ENCODE measurements around the gene BEAN1.
"Not testable (repeated sequence)": the region's sequence is repeated elsewhere in the genome, so short reads cannot be mapped to it uniquely, and the experiment has no call there.

Gene BEAN1

DNA sequence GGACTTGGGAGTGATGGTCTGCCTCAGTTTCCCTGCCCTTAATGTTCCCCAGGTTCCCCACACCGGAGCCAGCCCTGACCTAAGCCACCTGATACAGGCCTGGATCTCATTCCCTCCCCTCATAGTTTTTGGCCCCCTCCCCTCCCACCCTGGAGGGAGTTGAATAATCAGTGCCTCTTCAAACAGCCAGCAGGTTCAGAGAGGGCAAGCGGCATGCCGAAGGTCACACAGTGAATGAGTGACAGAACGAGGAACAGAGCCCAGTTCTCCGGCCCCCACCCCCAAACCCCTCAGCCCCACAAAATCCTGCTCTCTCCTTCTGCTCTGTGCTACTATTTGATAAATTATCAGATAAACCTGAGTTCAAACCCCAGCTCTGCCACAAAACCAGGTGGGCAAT, 31.2 kb downstream of the BEAN1 start:
- Histone ChIP-seq H3K4me3 (ENCODE audit: low read depth, low read length) (no peak overlapping the region), H3K9me3 (ENCODE audit: control insufficient read depth, low read length) (no peaks in the 10 kb centered on the region), H3K9ac (no peak overlapping the region), H3K27ac (no peak overlapping the region), H3K4me2 (ENCODE audit: low read length) (no peak overlapping the region), H2AFZ (no peak overlapping the region), H3K27me3 (ENCODE audit: control insufficient read depth, insufficient read depth, low read length) (no peaks in the 10 kb centered on the region), H3K4me1 (no peaks in the 10 kb centered on the region), H3K36me3 (ENCODE audit: control insufficient read depth, insufficient read depth, low read length) (no peaks in the 10 kb centered on the region), H3K79me2 (no peaks in the 10 kb centered on the region)
- no peak for TF ChIP-seq CTCF (IDR thresholded peaks at IDR 0.05)

DNA sequence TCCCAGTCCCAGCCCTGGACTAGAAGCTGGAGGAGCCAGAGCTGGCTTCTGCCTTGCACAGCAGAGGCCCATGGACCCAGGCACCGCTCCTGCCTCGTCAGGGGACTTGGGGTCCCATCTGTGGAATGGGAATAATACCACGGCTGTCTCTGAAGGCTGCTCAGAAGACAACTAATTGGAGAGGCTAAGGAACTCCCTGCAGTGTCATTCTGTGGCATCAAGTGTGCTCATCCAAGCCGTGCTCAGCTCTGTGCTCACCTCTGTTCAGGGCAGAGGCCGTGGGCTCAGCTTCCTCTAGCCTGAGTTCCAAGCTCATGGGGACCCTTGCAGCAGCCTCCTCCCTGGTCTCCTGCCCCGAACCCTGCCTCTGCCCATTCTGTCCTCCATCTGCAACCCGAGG, 31.8 kb downstream of the BEAN1 start:
- H3K4me1 ChIP-seq: no peaks in the 10 kb centered on the region
- no peaks in the 10 kb centered on the region for H3K27me3 ChIP-seq (ENCODE audit: control insufficient read depth, insufficient read depth, low read length)
- H3K4me3 ChIP-seq (ENCODE audit: low read depth, low read length): no peak overlapping the region
- no peaks in the 10 kb centered on the region for H3K79me2 ChIP-seq
- no peaks in the 10 kb centered on the region for H3K36me3 ChIP-seq (ENCODE audit: control insufficient read depth, insufficient read depth, low read length)
- H3K4me2 ChIP-seq (ENCODE audit: low read length): no peak overlapping the region
- no peak for TF ChIP-seq CTCF (IDR thresholded peaks at IDR 0.05)
- H3K9ac ChIP-seq: no peak overlapping the region
- no peak overlapping the region for H2AFZ ChIP-seq
- H3K9me3 ChIP-seq (ENCODE audit: control insufficient read depth, low read length): no peaks in the 10 kb centered on the region
- H3K27ac ChIP-seq: no peak overlapping the region

- no peaks in the 10 kb centered on the region for H3K36me3 ChIP-seq (ENCODE audit: control insufficient read depth, insufficient read depth, low read length)
- H3K4me3 ChIP-seq (ENCODE audit: low read depth, low read length): no peak overlapping the region
- no peak for TF ChIP-seq CTCF (IDR thresholded peaks at IDR 0.05)
- H3K9me3 ChIP-seq (ENCODE audit: control insufficient read depth, low read length): no peaks in the 10 kb centered on the region
- no peaks in the 10 kb centered on the region for H3K27me3 ChIP-seq (ENCODE audit: control insufficient read depth, insufficient read depth, low read length)
- no peak overlapping the region for H3K9ac ChIP-seq
- no peak overlapping the region for H3K27ac ChIP-seq
- H3K4me2 ChIP-seq (ENCODE audit: low read length): no peak overlapping the region
- H3K79me2 ChIP-seq: no peaks in the 10 kb centered on the region
- H3K4me1 ChIP-seq: no peaks in the 10 kb centered on the region
- no peak overlapping the region for H2AFZ ChIP-seq
These were observed 32.8 kb downstream of the BEAN1 start for GRCh38 chr16:66459878-66460277.

- Histone ChIP-seq H3K4me2 (ENCODE audit: low read length) (no peak overlapping the region), H3K79me2 (no peaks in the 10 kb centered on the region), H3K9me3 (ENCODE audit: control insufficient read depth, low read length) (no peaks in the 10 kb centered on the region), H3K4me1 (no peaks in the 10 kb centered on the region), H3K27ac (no peak overlapping the region), H3K36me3 (ENCODE audit: control insufficient read depth, insufficient read depth, low read length) (no peaks in the 10 kb centered on the region), H3K27me3 (ENCODE audit: control insufficient read depth, insufficient read depth, low read length) (no peaks in the 10 kb centered on the region), H3K9ac (no peak overlapping the region), H3K4me3 (ENCODE audit: low read depth, low read length) (no peak overlapping the region), H2AFZ (no peak overlapping the region)
- no peak for TF ChIP-seq CTCF (IDR thresholded peaks at IDR 0.05)
These were observed 33.6 kb downstream of the BEAN1 start for GRCh38 chr16:66460703-66461102.

GRCh38 chr16:66462912-66463311, 35.8 kb downstream of the BEAN1 start:
- Histone ChIP-seq H3K4me2 (ENCODE audit: low read length) (no peak overlapping the region), H2AFZ (no peak overlapping the region), H3K36me3 (ENCODE audit: control insufficient read depth, insufficient read depth, low read length) (no peaks in the 10 kb centered on the region), H3K4me1 (no peaks in the 10 kb centered on the region), H3K9ac (no peak overlapping the region), H3K27me3 (ENCODE audit: control insufficient read depth, insufficient read depth, low read length) (no peaks in the 10 kb centered on the region), H3K9me3 (ENCODE audit: control insufficient read depth, low read length) (no peaks in the 10 kb centered on the region), H3K4me3 (ENCODE audit: low read depth, low read length) (no peak overlapping the region), H3K27ac (no peak overlapping the region), H3K79me2 (no peaks in the 10 kb centered on the region)
- no peak for TF ChIP-seq CTCF (IDR thresholded peaks at IDR 0.05)

GRCh38 chr16:66465946-66466345, 38.9 kb downstream of the BEAN1 start:
- H3K4me3 ChIP-seq (ENCODE audit: low read depth, low read length); H3K4me1 ChIP-seq; H2AFZ ChIP-seq; H3K27me3 ChIP-seq (ENCODE audit: control insufficient read depth, insufficient read depth, low read length); H3K9ac ChIP-seq; H3K27ac ChIP-seq; H3K36me3 ChIP-seq (ENCODE audit: control insufficient read depth, insufficient read depth, low read length); H3K4me2 ChIP-seq (ENCODE audit: low read length); H3K79me2 ChIP-seq; H3K9me3 ChIP-seq (ENCODE audit: control insufficient read depth, low read length): not testable (repeated sequence)

GRCh38 chr16:66466636-66467035, 39.5 kb downstream of the BEAN1 start:
- H3K36me3 ChIP-seq (ENCODE audit: control insufficient read depth, insufficient read depth, low read length); H2AFZ ChIP-seq; H3K27me3 ChIP-seq (ENCODE audit: control insufficient read depth, insufficient read depth, low read length); H3K4me3 ChIP-seq (ENCODE audit: low read depth, low read length); H3K27ac ChIP-seq; H3K79me2 ChIP-seq; H3K4me2 ChIP-seq (ENCODE audit: low read length); H3K9ac ChIP-seq; H3K9me3 ChIP-seq (ENCODE audit: control insufficient read depth, low read length); H3K4me1 ChIP-seq: not testable (repeated sequence)
